DMS 273 (cell line): Measurements from ENCODE around the gene PDSS1.
A peak's percentile ranks its signal among the peaks of the same experiment; 100 is the strongest.
"Not testable (repeated sequence)": the region's sequence is repeated elsewhere in the genome, so short reads cannot be mapped to it uniquely, and the experiment has no call there.

ENCODE experiments used
- DNase-seq: peaks from one replicate; lab custom pipeline; 2025; ENCODE audit not compliant: unreplicated experiment; lab: John Stamatoyannopoulos, UW

PDSS1 gene

GRCh38 chr10:26738301-26738911 is 40.9 kb downstream of the PDSS1 start:
- DNase-seq: no peak

GRCh38 chr10:26739071-26739631 is 41.6 kb downstream of the PDSS1 start:
- no peak for DNase-seq

GRCh38 chr10:26741368-26741767 is 43.9 kb downstream of the PDSS1 start:
- DNase-seq: no peak

- DNase-seq: no peak
Measured at GRCh38 chr10:26743091-26743490, 45.6 kb downstream of the PDSS1 start.

GRCh38 chr10:26743841-26744240 is 46.3 kb downstream of the PDSS1 start:
- DNase-seq: no peak

- no peak for DNase-seq
Measured at GRCh38 chr10:26746061-26746460, 48.6 kb downstream of the PDSS1 start.

- DNase-seq: peak; percentile 4
Measured at GRCh38 chr10:26755443-26755903, 58.0 kb downstream of the PDSS1 start.

GRCh38 chr10:26759008-26759407 is 61.5 kb downstream of the PDSS1 start:
- no peak for DNase-seq

GRCh38 chr10:26765549-26765948 is 68.0 kb downstream of the PDSS1 start:
- no peak for DNase-seq

- DNase-seq: no peak
Measured at GRCh38 chr10:26770069-26770468, 72.6 kb downstream of the PDSS1 start.

GRCh38 chr10:26773633-26774032 is 76.1 kb downstream of the PDSS1 start:
- no peak for DNase-seq

- no peak for DNase-seq
Measured at GRCh38 chr10:26776258-26776657, 78.8 kb downstream of the PDSS1 start.

GRCh38 chr10:26777686-26778085 is 80.2 kb downstream of the PDSS1 start:
- no peak for DNase-seq

- no peak for DNase-seq
Measured at GRCh38 chr10:26779176-26779860, 81.8 kb downstream of the PDSS1 start.

- no peak for DNase-seq
Measured at GRCh38 chr10:26780106-26780792, 82.7 kb downstream of the PDSS1 start.

GRCh38 chr10:26780793-26781601 is 83.5 kb downstream of the PDSS1 start:
- DNase-seq: no peak

GRCh38 chr10:26781797-26782196 is 84.3 kb downstream of the PDSS1 start:
- DNase-seq: no peak

GRCh38 chr10:26787362-26787761 is 89.9 kb downstream of the PDSS1 start:
- peak; percentile 49 for DNase-seq

- DNase-seq: not testable (repeated sequence)
Measured at GRCh38 chr10:26789779-26790178, 92.3 kb downstream of the PDSS1 start.

GRCh38 chr10:26790221-26790995 is 92.9 kb downstream of the PDSS1 start:
- no peak for DNase-seq
